H1 (cell line): ENCODE data around the gene PKD2. TPM values are rescaled to one million over a fixed set of nuclear protein-coding genes. Genes with fewer than 3 reads are reported as not detected.

Experiments used
- CTCF ChIA-PET: fragments of 300-600 bp; sonication (Branson Sonifier 250); formaldehyde crosslinking; loops from one replicate; lab custom pipeline; 2021; ENCODE audit not compliant: partially characterized antibody; lab: Charles Lee
- POLR2A ChIA-PET: fragments of 300-600 bp; sonication (Branson Sonifier 250); formaldehyde crosslinking; loops from one replicate; lab custom pipeline; 2021; ENCODE audit warnings: inconsistent platforms; ENCODE audit not compliant: partially characterized antibody; lab: Charles Lee
- DNase-seq, 2 experiments: peaks; one replicate each; pipeline versions ENCODE4 v3.0.0 to v3.0.0-alpha.2; 2010 to 2022; ENCODE audit warnings: low spot score in 2 of 2, low read depth in 1 of 2, mixed read lengths in 1 of 2
- FAIRE-seq: peaks from 2 replicates; lab custom pipeline; 2011; peaks lifted over from hg19 to GRCh38; lab: Jason Lieb, UNC
- H2AFZ ChIP-seq: 2 replicates; pipeline ENCODE4 v1.8.1; 2012; ENCODE audit warnings: low read length, inconsistent platforms
- H2AK5ac ChIP-seq: 2 replicates; pipeline ENCODE4 v1.6.1; 2013; ENCODE audit warnings: low read depth, low read length
- H2BK120ac ChIP-seq: replicated peaks from 2 replicates; pipeline ENCODE3; 2013; ENCODE audit warnings: low read depth, low read length, inconsistent platforms
- H2BK12ac ChIP-seq: 2 replicates; pipeline ENCODE4 v1.6.1; 2013; ENCODE audit warnings: low read depth, low read length
- H2BK15ac ChIP-seq: 2 replicates; pipeline ENCODE4 v1.6.1; 2013; ENCODE audit warnings: low read length
- H2BK20ac ChIP-seq: 2 replicates; pipeline ENCODE4 v1.6.1; 2013; ENCODE audit warnings: low read length
- H2BK5ac ChIP-seq: 2 replicates; pipeline ENCODE4 v1.6.1; 2013; ENCODE audit warnings: low read depth, low read length
- H3K14ac ChIP-seq: 2 replicates; pipeline ENCODE4 v1.6.1; 2013; ENCODE audit warnings: inconsistent platforms; ENCODE audit not compliant: insufficient read length
- H3K18ac ChIP-seq: 2 replicates; pipeline ENCODE4 v1.6.1; 2013; ENCODE audit warnings: low read length; ENCODE audit errors: extremely low read depth
- H3K23ac ChIP-seq: 2 replicates; pipeline ENCODE4 v1.6.1; 2013; ENCODE audit warnings: inconsistent platforms; ENCODE audit not compliant: insufficient read length
- H3K23me2 ChIP-seq: 2 replicates; pipeline ENCODE4 v1.6.1; 2013; ENCODE audit warnings: low read depth, low read length
- H3K27ac ChIP-seq: 2 replicates; pipeline ENCODE4 v1.6.1; 2011; ENCODE audit warnings: low read depth, low read length, inconsistent platforms
- H3K27me3 ChIP-seq, 4 experiments: replicated peaks in 1 of 4; 1 replicate in 1 of 4; 2 replicates in 3 of 4; pipeline versions ENCODE4 v1.6.1 to v1.8.1; 2011 to 2013; ENCODE audit warnings: low read length in 3 of 4, mild to moderate bottlenecking in 3 of 4, inconsistent platforms in 2 of 4, mixed read lengths in 2 of 4, moderate library complexity in 1 of 4; ENCODE audit not compliant: control insufficient read depth in 3 of 4, insufficient read depth in 3 of 4; ENCODE audit errors: extremely low read depth in 1 of 4
- H3K36me3 ChIP-seq, 4 experiments: 2 replicates each; pipeline versions ENCODE4 v1.6.1 to v1.8.1; 2011 to 2013; ENCODE audit warnings: mild to moderate bottlenecking in 4 of 4, low read length in 3 of 4, moderate library complexity in 2 of 4, control low read depth in 1 of 4, inconsistent platforms in 1 of 4; ENCODE audit not compliant: insufficient read depth in 4 of 4, control insufficient read depth in 2 of 4
- H3K4ac ChIP-seq: replicated peaks from 2 replicates; pipeline ENCODE3; 2013; ENCODE audit warnings: low read length, low read depth, mixed read lengths, inconsistent platforms; ENCODE audit not compliant: insufficient read length
- H3K4me1 ChIP-seq, 4 experiments: replicated peaks in 1 of 4; 1 replicate in 1 of 4; 2 replicates in 3 of 4; pipeline versions ENCODE4 v1.6.1 to v1.8.1; 2011 to 2013; ENCODE audit warnings: low read length in 3 of 4, inconsistent platforms in 2 of 4, mixed read lengths in 1 of 4; ENCODE audit not compliant: insufficient read depth in 4 of 4, control insufficient read depth in 3 of 4
- H3K4me2 ChIP-seq, 2 experiments: 2 replicates each; pipeline versions ENCODE4 v1.6.1 to v1.8.1; 2011 to 2013; ENCODE audit warnings: low read depth in 2 of 2, low read length in 2 of 2, control low read depth in 1 of 2, inconsistent platforms in 1 of 2, mild to moderate bottlenecking in 1 of 2; ENCODE audit not compliant: insufficient read depth in 1 of 2
- H3K4me3 ChIP-seq, 4 experiments: fragments of 200-600, 300-600 bp in 1 of 4; sonication (generic), shearing (Covaris generic), sonication (Bioruptor Twin) in 1 of 4; 2 replicates each; pipeline versions ENCODE4 v1.5.1 to v1.8.1; 2011 to 2016; ENCODE audit warnings: low read length in 4 of 4, low read depth in 3 of 4, control low read depth in 2 of 4, inconsistent platforms in 2 of 4, mild to moderate bottlenecking in 2 of 4, mixed read lengths in 1 of 4, moderate library complexity in 1 of 4; ENCODE audit not compliant: insufficient read depth in 2 of 4; ENCODE audit errors: extremely low read depth in 1 of 4
- H3K56ac ChIP-seq: replicated peaks from 2 replicates; pipeline ENCODE3; 2013; ENCODE audit warnings: low read depth, mild to moderate bottlenecking, mixed read lengths, low read length, inconsistent platforms; ENCODE audit not compliant: insufficient read length
- H3K79me1 ChIP-seq: 2 replicates; pipeline ENCODE4 v1.6.1; 2013; ENCODE audit warnings: low read depth, low read length, control low read depth
- H3K79me2 ChIP-seq, 2 experiments: 2 replicates each; pipeline versions ENCODE4 v1.6.1 to v1.8.1; 2012 to 2013; ENCODE audit warnings: low read length in 2 of 2, mild to moderate bottlenecking in 2 of 2, inconsistent platforms in 1 of 2; ENCODE audit not compliant: insufficient read depth in 2 of 2, control insufficient read depth in 1 of 2
- H3K9ac ChIP-seq, 4 experiments: replicated peaks in 1 of 4; 1 replicate in 1 of 4; 2 replicates in 3 of 4; pipeline versions ENCODE4 v1.6.1 to v1.8.1; 2011 to 2013; ENCODE audit warnings: low read depth in 3 of 4, low read length in 3 of 4, control low read depth in 2 of 4, mild to moderate bottlenecking in 2 of 4, moderate library complexity in 2 of 4, inconsistent platforms in 1 of 4; ENCODE audit errors: extremely low read depth in 1 of 4
- H3K9me3 ChIP-seq, 2 experiments: 2 replicates each; pipeline versions ENCODE4 v1.6.1 to v1.8.1; 2012 to 2013; ENCODE audit warnings: mild to moderate bottlenecking in 2 of 2, moderate library complexity in 2 of 2, control low read depth in 1 of 2, inconsistent platforms in 1 of 2, low read depth in 1 of 2, low read length in 1 of 2, mixed read lengths in 1 of 2; ENCODE audit not compliant: insufficient read depth in 2 of 2
- H4K20me1 ChIP-seq, 2 experiments: replicated peaks in 1 of 2; 2 replicates each; pipeline versions ENCODE3 to v1.8.1; 2011 to 2013; ENCODE audit warnings: inconsistent platforms in 2 of 2, low read length in 2 of 2, mild to moderate bottlenecking in 1 of 2; ENCODE audit not compliant: insufficient read depth in 2 of 2, control insufficient read depth in 1 of 2
- H4K5ac ChIP-seq: 2 replicates; pipeline ENCODE4 v1.6.1; 2013; ENCODE audit warnings: low read length, low read depth, mixed read lengths, inconsistent platforms; ENCODE audit not compliant: insufficient read length
- H4K8ac ChIP-seq: 2 replicates; pipeline ENCODE4 v1.8.0; 2013; ENCODE audit warnings: mild to moderate bottlenecking, moderate library complexity, low read length, inconsistent platforms; ENCODE audit not compliant: insufficient read depth; ENCODE audit errors: extremely low read depth
- H4K91ac ChIP-seq: replicated peaks from 2 replicates; pipeline ENCODE3; 2013; ENCODE audit warnings: low read length, mixed read lengths, inconsistent platforms; ENCODE audit not compliant: insufficient read length
- CHD2 ChIP-seq: IDR thresholded peaks from 2 replicates; pipeline ENCODE4 v1.6.1; 2012; ENCODE audit warnings: low read length, improper control_type of control experiment
- GTF2F1 ChIP-seq: IDR thresholded peaks from 2 replicates; pipeline ENCODE4 v1.6.1; 2012; ENCODE audit warnings: low read depth, low read length, improper control_type of control experiment, borderline replicate concordance
- JUND ChIP-seq: IDR thresholded peaks from 2 replicates; pipeline ENCODE4 v1.6.1; 2011; ENCODE audit warnings: mild to moderate bottlenecking, improper control_type of control experiment, low read length
- KDM5A ChIP-seq: fragments of 200-600 bp; IDR thresholded peaks from 2 replicates; pipeline ENCODE4 v1.7.1; 2012; ENCODE audit warnings: mild to moderate bottlenecking, low read length, inconsistent platforms, mixed read lengths
- SP1 ChIP-seq: IDR thresholded peaks from 2 replicates; pipeline ENCODE4 v1.6.1; 2011; ENCODE audit warnings: low read depth, low read length
- WGBS, 2 experiments: shearing (Covaris generic) in 1 of 2; methylation state at CpG; one replicate each; pipeline versions ENCODE4 v1.1.6 to v1.1.7; 2013 to 2015; ENCODE audit warnings: low lambda C conversion rate in 2 of 2, mixed read lengths in 2 of 2, inconsistent platforms in 1 of 2, low coverage in 1 of 2, missing lambda C conversion rate in 1 of 2; ENCODE audit not compliant: insufficient replicate concordance in 2 of 2, insufficient coverage in 1 of 2, insufficient read length in 1 of 2; ENCODE audit errors: extremely low coverage in 1 of 2, missing lambda C conversion rate in 1 of 2; 5-methylcytosine and 5-hydroxymethylcytosine counted together
- polyA plus RNA-seq, 7 experiments: library from polyadenylated mRNA; depleted of rRNA in 3 of 7; stranded (reverse) in 5 of 7; unstranded in 2 of 7; fragments of >200 nt in 5 of 7; fragments of 200-250 nt in 2 of 7; gene quantifications; 1 replicate in 5 of 7; 2 replicates in 1 of 7; 4 replicates in 1 of 7; pipeline versions ENCODE4 v1.2.1 to v1.2.3, GENCODE V29; 2011 to 2013; ENCODE audit warnings: missing spikeins in 2 of 7, mixed read lengths in 2 of 7
- total RNA-seq: library from RNA; stranded (reverse); fragmentation: NEBNext Ultra II Directional; extraction: Animal tissue kit (Norgen Biotek cat#: 25700); gene quantifications from 2 replicates; pipeline ENCODE4 v1.2.1, GENCODE V29; 2021

Gene PKD2
- total and polyA plus RNA-seq, 2 of the 8 experiments (the other 6 are each of a cell fraction or from before 2014, with no cell fraction given): 16.0 to 32.0 TPM

DNA sequence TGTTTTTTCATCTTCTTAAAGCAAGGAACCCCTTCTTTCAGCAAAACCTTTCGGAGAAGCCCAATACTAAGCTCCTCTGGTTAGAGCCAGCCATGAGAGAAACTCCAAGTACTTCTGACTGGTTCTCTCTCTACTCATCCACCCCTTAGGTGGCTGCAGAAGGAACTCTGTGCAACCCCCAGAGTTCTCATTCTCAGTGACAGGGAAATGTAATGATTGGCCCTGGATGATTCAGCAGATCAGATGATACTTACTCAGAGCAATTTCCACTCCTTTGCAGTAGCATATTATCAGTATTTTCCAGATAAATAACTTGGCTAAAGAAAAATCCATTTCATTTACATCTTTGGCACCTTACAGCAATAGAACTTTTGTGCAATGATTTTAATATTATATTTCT is 28.8 kb upstream of the PKD2 start:
- Histone ChIP-seq H4K5ac (no peak overlapping the region), H4K91ac (no peak overlapping the region), H2BK120ac (no peak overlapping the region), H3K23me2 (no peaks in the 10 kb centered on the region), H2AK5ac (no peak overlapping the region), H3K4me3 (no peak overlapping the region), H3K18ac (no peak overlapping the region), H2BK20ac (no peak overlapping the region; the same call in 1 of the 2 replicates), H3K23ac (no peak overlapping the region), H3K56ac (no peak overlapping the region), H3K14ac (no peak overlapping the region), H3K9me3 (no peaks in the 10 kb centered on the region), H3K4me1 (peaks cover 0 to 5% (median 1%) of the 10 kb centered on the region in 4 experiments; a peak in 3 of 7 replicates), H3K27ac (no peak overlapping the region), H3K27me3 (0 out of 7 replicates have a peak, but pooled peaks cover 0 to 2% (median 0%) of the 10 kb centered on the region in 4 experiments), H3K79me1 (no peaks in the 10 kb centered on the region), H3K79me2 (no peaks in the 10 kb centered on the region), H2BK15ac (no peak overlapping the region), H2BK12ac (no peak overlapping the region), H3K4me2 (no peak overlapping the region), H3K4ac (no peak overlapping the region), H2AFZ (0 out of 2 replicates have a peak overlapping the region, but pooled peaks have one; percentile 9), H4K20me1 (no peaks in the 10 kb centered on the region), H2BK5ac (no peak overlapping the region), H3K9ac (no peak overlapping the region), H3K36me3 (no peaks in the 10 kb centered on the region), H4K8ac (no peak overlapping the region)
- ChIA-PET CTCF (interaction anchor here (0.6 to 2.0 kb wide), 5 partner anchors 11 to 694 kb away, joined by 3 to 6 read pairs (median 4); no protein-coding TSS in a partner anchor), POLR2A (interaction anchor here (0.6 to 1.8 kb wide), 4 partner anchors 47 to 101 kb away, joined by 3 to 6 read pairs (median 4); no protein-coding TSS in a partner anchor)
- no peak for TF ChIP-seq KDM5A
- TF ChIP-seq GTF2F1: no peak
- TF ChIP-seq JUND: no peak
- TF ChIP-seq SP1: no peak
- no peak for TF ChIP-seq CHD2
- 100% methylated on average over 1 of the region's 1 CpG; no CpG with 5 or more reads in 1 of the 2 experiments for WGBS, 2 experiments
- no peak for DNase-seq
- FAIRE-seq: no peak
